Neural cell (in vitro differentiated cells): ENCODE data around the gene LCA5.

Source experiments
- CTCF ChIP-seq: fragments of 450-650 bp; IDR thresholded peaks from 2 replicates; pipeline ENCODE4 v1.5.1; 2014; ENCODE audit warnings: antibody characterized with exemption, mild to moderate bottlenecking, moderate library complexity; ENCODE audit not compliant: poor library complexity, severe bottlenecking
- EZH2 ChIP-seq: fragments of 200-600, 300-800 bp; shearing (Covaris generic), sonication (generic); IDR thresholded peaks from 2 replicates; pipeline ENCODE4 v1.6.1; 2014; ENCODE audit warnings: antibody characterized with exemption, low read length, borderline replicate concordance, mild to moderate bottlenecking; ENCODE audit not compliant: insufficient read depth, poor library complexity, severe bottlenecking
- SMC3 ChIP-seq: fragments of 450-650 bp; conservative IDR thresholded peaks from 2 replicates; pipeline ENCODE4 v1.6.1; 2014; ENCODE audit warnings: antibody characterized with exemption, mild to moderate bottlenecking, moderate library complexity; ENCODE audit not compliant: poor library complexity

- TF ChIP-seq CTCF, result no peak
- no peak for TF ChIP-seq EZH2
- no peak for TF ChIP-seq SMC3
Measured at GRCh38 chr6:79557673-79558467, 20.6 kb upstream of the LCA5 start.
